GM19351 (cell line): ENCODE measurements around the gene SEC63.
"Not testable (repeated sequence)": the region's sequence is repeated elsewhere in the genome, so short reads cannot be mapped to it uniquely, and the experiment has no call there.

Source experiments
- ATAC-seq: cut with Tn5 transposase; IDR thresholded peaks from one replicate; pipeline ENCODE4 v1.9.1; 2021; ENCODE audit warnings: mild to moderate bottlenecking, moderate library complexity; ENCODE audit not compliant: unreplicated experiment

SEC63 gene

GRCh38 chr6:107957909-107958688 lies at the start of gene SEC63:
Gene SEC63, minus strand, starts transcription at chr6:107958208. Its CDS starts 199 bp downstream, at chr6:107958009.
- ATAC-seq = peak; percentile 87

GRCh38 chr6:108005961-108006360 lies 48.0 kb upstream of the SEC63 start:
- ATAC-seq = no peak

GRCh38 chr6:108004861-108005260 lies 46.9 kb upstream of the SEC63 start:
- ATAC-seq = no peak

- ATAC-seq = no peak
These were observed 44.6 kb upstream of the SEC63 start for GRCh38 chr6:108002365-108003221.

GRCh38 chr6:108001696-108002231 lies 43.8 kb upstream of the SEC63 start:
- no peak for ATAC-seq

GRCh38 chr6:108000259-108000658 lies 42.3 kb upstream of the SEC63 start:
- ATAC-seq = not testable (repeated sequence)

GRCh38 chr6:107999341-107999740 lies 41.3 kb upstream of the SEC63 start:
- no peak for ATAC-seq

- no peak for ATAC-seq
These were observed 34.0 kb upstream of the SEC63 start for GRCh38 chr6:107991772-107992550.

GRCh38 chr6:107991061-107991460 lies 33.1 kb upstream of the SEC63 start:
- no peak for ATAC-seq

GRCh38 chr6:107990587-107990986 lies 32.6 kb upstream of the SEC63 start:
- not testable (repeated sequence) for ATAC-seq

GRCh38 chr6:107989166-107990094 lies 31.4 kb upstream of the SEC63 start:
- no peak for ATAC-seq

- no peak for ATAC-seq
These were observed 30.6 kb upstream of the SEC63 start for GRCh38 chr6:107988570-107988969.

GRCh38 chr6:107987805-107988204 lies 29.8 kb upstream of the SEC63 start:
- ATAC-seq = no peak

- no peak for ATAC-seq
These were observed 27.7 kb upstream of the SEC63 start for GRCh38 chr6:107985701-107986100.

- ATAC-seq = no peak
These were observed 25.8 kb upstream of the SEC63 start for GRCh38 chr6:107983811-107984210.

GRCh38 chr6:107982486-107982885 lies 24.5 kb upstream of the SEC63 start:
- ATAC-seq = no peak

GRCh38 chr6:107981695-107982094 lies 23.7 kb upstream of the SEC63 start:
- no peak for ATAC-seq

GRCh38 chr6:107977283-107977682 lies 19.3 kb upstream of the SEC63 start:
- no peak for ATAC-seq

GRCh38 chr6:107976155-107976783 lies 18.3 kb upstream of the SEC63 start:
- no peak for ATAC-seq
